NK-92 (cell line): ENCODE results near the gene UBE2E3.

Source experiments
- DNase-seq: peaks from one replicate; lab custom pipeline; 2025; ENCODE audit not compliant: unreplicated experiment; lab: John Stamatoyannopoulos, UW

UBE2E3 gene

DNA sequence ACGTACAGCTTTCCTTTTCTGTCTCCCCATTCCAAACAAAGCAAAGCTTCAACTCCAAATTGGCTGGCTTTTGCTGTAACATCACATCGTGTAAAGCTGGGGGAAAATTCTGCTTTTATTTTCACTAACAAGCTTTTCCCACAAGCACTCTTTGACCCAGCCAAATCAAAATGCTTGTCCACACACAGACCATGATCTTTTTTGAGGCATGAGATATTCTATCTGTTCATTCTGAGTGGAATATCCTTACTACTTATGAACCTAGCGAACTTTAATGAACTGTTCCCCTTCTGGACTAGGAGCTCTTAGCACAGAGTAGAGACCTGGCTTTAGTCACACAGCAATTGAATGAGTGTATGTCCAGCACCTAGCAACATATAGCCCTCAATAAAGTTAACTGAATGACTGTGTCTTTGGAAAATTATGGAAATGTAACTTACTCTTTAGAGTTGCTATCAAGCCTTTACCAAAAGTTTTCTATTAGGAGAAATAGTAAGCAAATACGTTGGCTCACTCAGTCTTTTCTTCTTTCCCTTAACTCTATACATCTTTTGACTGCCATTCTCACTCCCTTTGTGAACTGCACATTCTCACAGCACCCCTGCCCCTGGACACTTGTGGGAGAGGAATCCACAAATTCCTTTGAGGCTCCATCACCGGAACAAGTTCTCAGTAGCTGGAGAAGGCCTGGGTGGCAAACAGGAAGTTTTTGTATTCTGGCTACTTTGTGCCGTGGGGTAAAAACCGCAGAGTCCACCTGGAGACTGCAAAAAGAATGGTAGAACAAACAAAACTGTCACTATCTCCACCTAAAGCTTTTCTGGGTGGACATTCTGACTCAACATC lies 1.3 kb upstream of the UBE2E3 start:
- no peak for DNase-seq

- no peak for DNase-seq
These were observed 678 bp upstream of the UBE2E3 start for GRCh38 chr2:180979749-180980105.

- no peak for DNase-seq
These were observed 822 bp downstream of the UBE2E3 start for GRCh38 chr2:180980943-180981911.

GRCh38 chr2:180983468-180984242 lies 3.2 kb downstream of the UBE2E3 start:
- DNase-seq, result no peak

GRCh38 chr2:180985771-180986395 lies 5.5 kb downstream of the UBE2E3 start:
- no peak for DNase-seq

- DNase-seq, result no peak
These were observed 6.7 kb downstream of the UBE2E3 start for GRCh38 chr2:180987146-180987545.

- no peak for DNase-seq
These were observed 9.9 kb downstream of the UBE2E3 start for GRCh38 chr2:180990337-180990736.

DNA sequence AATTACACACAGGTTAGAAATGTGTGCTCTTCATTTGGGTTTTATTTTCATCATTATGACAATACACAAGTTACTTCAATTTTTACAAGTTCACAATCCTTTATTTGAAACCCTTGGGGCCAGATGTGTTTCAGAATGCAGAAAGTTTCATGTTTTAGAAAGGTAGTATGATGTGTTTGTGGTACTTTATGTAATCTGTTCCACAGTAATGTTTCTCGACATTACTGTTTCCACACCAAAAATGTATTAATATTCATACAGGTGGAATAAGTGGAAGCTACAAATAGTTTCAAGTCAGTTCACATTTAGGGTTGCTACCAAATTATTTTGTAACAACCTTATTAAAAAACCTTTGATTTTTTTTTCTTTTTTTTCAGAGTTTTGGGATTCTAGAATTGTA lies 10.4 kb downstream of the UBE2E3 start:
- DNase-seq, result no peak

DNA sequence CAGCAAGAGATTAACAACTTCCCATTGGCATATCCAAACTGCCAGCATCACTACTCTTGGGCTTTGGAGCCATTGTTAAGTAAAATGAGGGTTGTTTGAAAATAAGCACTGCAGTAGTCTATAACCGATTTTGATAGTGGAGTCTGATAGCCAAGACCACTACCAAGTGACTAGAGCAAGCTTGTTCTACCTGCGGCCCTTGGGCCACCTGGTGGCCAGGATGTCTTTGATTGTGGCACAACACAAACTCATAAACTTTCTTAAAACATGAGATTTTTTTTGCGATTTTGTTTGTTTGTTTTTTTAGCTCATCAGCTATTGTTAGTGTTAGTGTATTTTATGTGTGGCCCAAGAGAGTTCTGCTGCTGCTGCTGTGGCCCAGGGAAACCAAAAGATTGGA lies 11.0 kb downstream of the UBE2E3 start:
- DNase-seq, result no peak

DNA sequence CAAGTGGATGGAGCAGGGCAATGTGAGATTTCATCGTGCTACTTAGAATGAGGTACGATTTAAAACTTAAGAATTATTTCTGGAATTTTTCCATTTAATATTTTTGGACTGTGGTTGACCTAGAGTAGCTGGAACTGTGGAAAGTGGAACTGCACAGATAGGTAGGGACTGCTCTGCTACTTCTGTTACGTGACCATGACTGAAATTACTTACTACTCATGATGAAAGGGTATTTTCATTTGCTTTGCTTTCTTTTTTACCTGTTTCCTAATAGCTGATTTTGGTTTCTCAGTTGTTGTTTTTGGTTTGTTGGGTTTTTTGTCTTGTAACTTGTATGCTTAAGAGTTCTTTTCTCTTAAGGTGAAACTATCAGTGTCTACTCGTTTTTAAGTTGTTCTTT lies 11.4 kb downstream of the UBE2E3 start:
- DNase-seq, result no peak

DNA sequence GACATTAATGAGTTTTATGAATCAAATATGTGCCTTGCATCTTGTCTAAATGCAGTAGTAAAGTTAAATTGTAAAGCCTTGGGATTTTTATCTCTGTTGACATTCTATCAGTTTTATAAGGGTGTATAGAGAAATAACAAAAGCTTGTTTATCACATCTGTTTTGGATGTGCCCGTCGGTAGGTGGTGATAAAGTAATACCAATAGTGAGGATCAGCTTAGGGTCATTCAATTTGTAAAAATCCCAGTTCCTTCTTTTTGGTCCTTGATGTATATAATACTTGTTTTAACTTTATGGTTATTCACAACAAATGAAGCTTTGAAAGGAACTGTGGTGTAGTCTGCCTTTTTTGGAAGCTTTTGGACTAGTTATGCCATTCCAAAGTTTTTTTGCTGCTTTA lies 12.6 kb downstream of the UBE2E3 start:
- no peak for DNase-seq

DNA sequence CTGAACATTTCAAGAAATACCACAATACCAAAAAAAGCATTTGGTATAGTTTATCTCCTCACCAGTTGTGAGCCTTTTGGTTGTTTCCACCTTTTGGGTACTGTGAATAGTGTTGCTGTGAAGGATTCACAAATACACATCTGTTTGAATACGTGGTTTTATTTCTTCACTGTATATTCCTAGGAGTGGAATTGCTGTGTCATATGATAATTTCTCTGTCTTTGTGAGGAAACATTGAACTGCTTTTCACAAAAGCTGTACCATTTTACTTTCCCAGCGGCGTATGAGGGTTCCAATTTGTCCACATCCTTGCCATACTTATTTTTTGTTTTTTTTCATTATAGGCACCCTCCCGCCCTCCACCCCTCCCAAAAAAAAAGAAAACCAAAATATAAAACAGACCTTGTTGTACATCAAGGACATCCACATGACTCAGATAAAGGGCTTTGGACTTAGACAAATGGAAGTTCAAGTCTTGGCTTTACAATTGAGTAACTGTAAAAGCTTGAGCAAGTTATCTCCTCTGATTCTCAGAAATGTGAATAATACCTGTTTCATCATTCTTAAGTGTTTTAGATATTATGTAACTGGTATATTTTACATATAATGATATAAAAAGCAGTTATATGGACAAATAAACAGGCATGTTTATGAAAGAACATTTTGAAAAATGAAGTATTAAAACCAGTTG lies 19.0 kb downstream of the UBE2E3 start:
- no peak for DNase-seq

- DNase-seq, result no peak
These were observed 24.4 kb downstream of the UBE2E3 start for GRCh38 chr2:181004647-181005325.

DNA sequence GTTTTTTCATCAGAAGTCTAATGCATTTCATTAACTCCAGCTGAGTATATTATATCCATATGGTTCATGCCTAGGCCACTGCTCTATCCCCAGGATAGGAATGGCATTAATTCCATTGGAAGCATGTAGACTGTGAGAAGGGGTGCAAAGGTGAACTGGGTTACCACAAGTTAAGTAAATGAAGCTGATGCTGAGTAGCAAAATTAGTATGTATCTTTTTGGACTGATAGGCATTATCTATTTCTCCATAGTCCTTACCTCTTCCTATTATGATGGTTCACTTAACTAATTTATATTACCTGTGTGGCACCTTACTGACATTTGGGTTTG lies 24.9 kb downstream of the UBE2E3 start:
- no peak for DNase-seq

DNA sequence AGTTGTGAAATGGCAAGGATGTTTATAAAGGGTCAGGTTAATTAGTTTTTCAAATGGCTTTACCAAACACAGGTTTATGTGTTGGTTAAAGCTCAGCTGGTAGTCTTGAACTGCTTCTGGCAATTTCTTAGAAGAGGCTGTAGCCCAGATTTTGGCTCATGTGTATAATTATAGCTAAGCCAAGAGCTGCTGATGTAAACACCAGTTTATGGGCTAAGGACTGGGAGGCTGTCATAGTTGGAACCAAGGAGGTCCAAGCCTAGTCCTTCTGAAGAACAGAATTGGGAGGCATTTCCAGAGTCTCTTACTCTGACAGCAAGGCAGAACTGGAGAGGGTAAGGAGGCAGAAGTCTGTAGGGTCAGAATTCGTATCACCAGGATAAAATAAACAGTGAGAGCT lies 25.4 kb downstream of the UBE2E3 start:
- DNase-seq, result no peak

DNA sequence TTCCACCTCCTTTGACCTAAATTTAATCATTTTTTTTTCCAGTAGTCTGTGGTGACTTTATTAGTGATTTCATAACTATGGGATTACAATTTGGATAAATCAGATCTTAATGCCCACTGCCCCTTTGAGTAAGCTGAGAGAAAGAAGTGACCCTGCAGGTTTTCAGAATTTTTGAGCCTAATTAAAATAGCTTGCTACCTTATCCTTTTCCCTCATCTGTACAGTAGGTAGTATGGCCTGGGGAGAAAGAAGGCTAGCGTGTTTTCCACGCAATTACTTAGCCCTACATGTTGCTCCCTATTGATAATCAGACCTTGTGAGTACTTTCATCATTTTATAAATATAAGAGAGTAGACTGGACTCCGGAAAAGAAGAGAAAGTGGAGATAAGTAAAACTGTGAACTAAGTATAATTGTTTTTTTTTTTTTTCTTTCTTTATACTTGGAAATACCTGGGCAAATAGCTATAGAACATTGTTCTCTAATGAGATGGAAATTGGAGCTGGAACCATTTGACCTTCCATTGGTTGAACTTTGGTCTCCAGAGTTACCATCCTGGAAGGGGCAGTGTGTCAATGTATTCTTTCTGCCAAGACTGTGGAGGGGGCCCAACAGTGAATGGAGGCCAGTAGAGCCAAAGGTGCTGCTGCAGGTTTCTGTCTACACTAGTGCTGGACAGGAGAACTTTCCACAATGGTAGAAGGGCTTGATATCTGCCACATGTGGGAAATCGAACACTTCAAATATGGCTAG lies 26.9 kb downstream of the UBE2E3 start:
- no peak for DNase-seq

DNA sequence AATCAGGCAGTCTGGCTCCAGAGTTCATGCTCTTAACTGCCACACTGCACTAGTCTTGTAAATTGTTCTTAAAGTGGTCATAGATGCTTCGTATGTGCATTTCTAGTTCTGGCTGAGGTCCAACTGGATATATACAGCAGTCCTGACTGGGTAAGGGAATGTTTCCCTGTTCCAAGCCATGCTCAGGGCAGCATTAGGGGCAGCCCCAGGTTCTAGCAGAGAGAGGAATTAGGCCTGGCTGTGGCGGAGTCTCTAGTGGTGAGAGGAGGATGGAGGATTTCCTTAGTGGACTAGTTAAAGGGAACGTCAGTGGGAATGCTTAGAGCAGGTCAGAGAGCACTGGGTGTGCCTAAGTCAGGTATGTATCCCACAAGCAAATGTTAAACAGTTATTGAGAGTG lies 28.0 kb downstream of the UBE2E3 start:
- DNase-seq, result no peak

GRCh38 chr2:181021199-181021789 lies 40.9 kb downstream of the UBE2E3 start:
- DNase-seq, result no peak

DNA sequence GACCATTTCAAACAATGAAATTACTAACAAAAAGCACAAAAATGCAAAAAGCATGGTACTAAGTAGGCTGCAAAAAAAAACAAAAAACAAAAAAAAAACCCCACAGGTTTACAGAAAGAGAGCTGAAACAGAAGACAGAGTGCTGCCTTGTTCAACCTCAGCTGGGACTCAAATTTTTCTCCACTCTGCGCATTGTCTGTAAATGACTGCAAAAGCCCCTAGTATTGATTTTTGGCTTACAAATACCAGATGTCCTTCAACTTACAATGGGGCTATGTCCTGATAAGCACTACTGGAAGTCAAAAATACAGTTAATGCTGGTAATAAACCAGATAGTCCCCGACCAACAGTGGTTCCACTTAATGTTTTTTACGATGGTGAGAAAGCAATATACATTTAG lies 42.2 kb downstream of the UBE2E3 start:
- no peak for DNase-seq
